Karpas-422 (cell line): ENCODE measurements around the gene MGAT2. TPM values are rescaled to one million over a fixed set of nuclear protein-coding genes. Genes with fewer than 3 reads are reported as not detected.
"Not testable (repeated sequence)": the region's sequence is repeated elsewhere in the genome, so short reads cannot be mapped to it uniquely, and the experiment has no call there.

Source experiments
- DNase-seq: peaks from one replicate; pipeline ENCODE4 v3.0.0-alpha.2; 2015
- H2AFZ ChIP-seq: fragments of 200-600 bp; sonication (generic); 2 replicates; pipeline ENCODE4 v1.6.1; 2014; ENCODE audit warnings: antibody characterized with exemption, low read length, mixed read lengths
- H3K27ac ChIP-seq: fragments of 200-600 bp; sonication (generic); 2 replicates; pipeline ENCODE4 v1.5.1; 2014; ENCODE audit warnings: mild to moderate bottlenecking, low read length, moderate library complexity
- H3K27me3 ChIP-seq: fragments of 200-600 bp; sonication (generic); 2 replicates; pipeline ENCODE4 v1.6.1; 2014; ENCODE audit warnings: low read length, mixed read lengths
- H3K36me3 ChIP-seq: fragments of 200-600 bp; sonication (generic); 2 replicates; pipeline ENCODE4 v1.6.1; 2014; ENCODE audit warnings: low read length, mixed read lengths; ENCODE audit not compliant: insufficient read depth
- H3K4me1 ChIP-seq: fragments of 200-600 bp; sonication (generic); 2 replicates; pipeline ENCODE4 v1.6.1; 2014; ENCODE audit warnings: mild to moderate bottlenecking, low read length, mixed read lengths
- H3K4me2 ChIP-seq: fragments of 200-600 bp; sonication (generic); 2 replicates; pipeline ENCODE4 v1.6.1; 2014; ENCODE audit warnings: low read length, low read depth, mild to moderate bottlenecking; ENCODE audit not compliant: poor library complexity, severe bottlenecking
- H3K4me3 ChIP-seq: fragments of 200-600 bp; sonication (generic); 2 replicates; pipeline ENCODE4 v1.5.1; 2014; ENCODE audit warnings: mild to moderate bottlenecking, antibody characterized with exemption, low read length, mixed read lengths
- H3K79me2 ChIP-seq: fragments of 200-600 bp; sonication (generic); 2 replicates; pipeline ENCODE4 v1.6.1; 2014; ENCODE audit warnings: mild to moderate bottlenecking, low read length, mixed read lengths
- H3K9ac ChIP-seq: fragments of 200-600 bp; sonication (generic); 2 replicates; pipeline ENCODE4 v1.6.0; 2014; ENCODE audit warnings: low read length
- H3K9me2 ChIP-seq: fragments of 200-600 bp; sonication (generic), shearing (Covaris generic); replicated peaks from 2 replicates; pipeline ENCODE4 v1.6.0; 2014; ENCODE audit warnings: mild to moderate bottlenecking, low read length, moderate library complexity; ENCODE audit not compliant: insufficient read depth
- H3K9me3 ChIP-seq: fragments of 300-700, 200-600 bp; sonication (generic); 2 replicates; pipeline ENCODE4 v1.6.1; 2014; ENCODE audit warnings: low read length, mixed read lengths
- H4K20me1 ChIP-seq: fragments of 200-600 bp; sonication (generic); 2 replicates; pipeline ENCODE4 v1.6.1; 2014; ENCODE audit warnings: mild to moderate bottlenecking, antibody characterized with exemption, low read length, low read depth; ENCODE audit not compliant: insufficient read depth
- total RNA-seq: library from RNA; depleted of rRNA; stranded (reverse); fragments of >200 nt; shearing (Covaris generic); gene quantifications from 2 replicates; pipeline ENCODE4 v1.2.3, GENCODE V29; 2014; ENCODE audit warnings: low replicate concordance

Gene MGAT2
- total RNA-seq, 1 experiment from 2014 or later = 74.0 TPM

GRCh38 chr14:49619273-49619672 lies 1.3 kb upstream of the MGAT2 start:
- Histone ChIP-seq H3K4me3 (peak overlapping the region; percentile 95), H3K9ac (peak overlapping the region; percentile 95), H3K79me2 (peaks cover 77% of the 10 kb centered on the region), H3K36me3 (peaks cover 44% of the 10 kb centered on the region), H3K4me1 (peaks cover 60% of the 10 kb centered on the region), H4K20me1 (peaks cover 43% of the 10 kb centered on the region), H3K27ac (peak overlapping the region; percentile 90), H3K4me2 (peak overlapping the region; percentile 96)
- not testable (repeated sequence) for H2AFZ ChIP-seq, H3K27me3 ChIP-seq, H3K9me3 ChIP-seq, DNase-seq, H3K9me2 ChIP-seq

GRCh38 chr14:49619730-49620129 lies 869 bp upstream of the MGAT2 start:
- H3K4me2 ChIP-seq = peak overlapping the region; percentile 96
- peak overlapping the region; percentile 90 for H3K27ac ChIP-seq
- no peaks in the 10 kb centered on the region for H3K9me3 ChIP-seq
- no peak for DNase-seq
- H3K9ac ChIP-seq = peak overlapping the region; percentile 95
- H2AFZ ChIP-seq = no peak overlapping the region
- H4K20me1 ChIP-seq = peaks cover 43% of the 10 kb centered on the region
- H3K4me1 ChIP-seq = peaks cover 62% of the 10 kb centered on the region
- H3K79me2 ChIP-seq = peaks cover 79% of the 10 kb centered on the region
- peaks cover 43% of the 10 kb centered on the region for H3K36me3 ChIP-seq
- H3K4me3 ChIP-seq = peak overlapping the region; percentile 95
- no peaks in the 10 kb centered on the region for H3K9me2 ChIP-seq
- H3K27me3 ChIP-seq = no peaks in the 10 kb centered on the region

- Histone ChIP-seq H3K79me2 (peaks cover 87% of the 10 kb centered on the region), H3K9me2 (no peaks in the 10 kb centered on the region), H3K27ac (peak overlapping the region; percentile 90), H2AFZ (peak overlapping the region; percentile 73; the same call in 1 of the 2 replicates), H3K4me3 (peak overlapping the region; percentile 95), H3K4me2 (peak overlapping the region; percentile 96), H4K20me1 (peaks cover 43% of the 10 kb centered on the region), H3K4me1 (peaks cover 65% of the 10 kb centered on the region), H3K9ac (peak overlapping the region; percentile 95), H3K36me3 (peaks cover 46% of the 10 kb centered on the region), H3K27me3 (no peaks in the 10 kb centered on the region), H3K9me3 (no peaks in the 10 kb centered on the region)
- DNase-seq = peak; percentile 96
Observed at GRCh38 chr14:49621114-49621881, 699 bp downstream of the MGAT2 start.

- Histone ChIP-seq H3K79me2 (peaks cover 91% of the 10 kb centered on the region), H3K27ac (peak overlapping the region; percentile 90), H3K9me2 (no peaks in the 10 kb centered on the region), H3K4me3 (peak overlapping the region; percentile 95), H4K20me1 (peaks cover 43% of the 10 kb centered on the region), H3K4me1 (peaks cover 62% of the 10 kb centered on the region), H3K27me3 (no peaks in the 10 kb centered on the region), H3K9ac (peak overlapping the region; percentile 95), H3K4me2 (peak overlapping the region; percentile 96), H3K9me3 (no peaks in the 10 kb centered on the region), H3K36me3 (peaks cover 49% of the 10 kb centered on the region), H2AFZ (no peak overlapping the region)
- no peak for DNase-seq
Observed at GRCh38 chr14:49622022-49622607, 1.5 kb downstream of the MGAT2 start.

GRCh38 chr14:49623387-49623786 lies 2.8 kb downstream of the MGAT2 start:
- Histone ChIP-seq H3K9me3 (no peaks in the 10 kb centered on the region), H3K27ac (peak overlapping the region; percentile 90), H3K4me1 (peaks cover 54% of the 10 kb centered on the region), H3K4me3 (peak overlapping the region; percentile 95), H3K9me2 (no peaks in the 10 kb centered on the region), H4K20me1 (peaks cover 38% of the 10 kb centered on the region), H3K27me3 (no peaks in the 10 kb centered on the region), H3K4me2 (peak overlapping the region; percentile 96), H3K36me3 (peaks cover 42% of the 10 kb centered on the region), H2AFZ (no peak overlapping the region), H3K9ac (peak overlapping the region; percentile 95), H3K79me2 (peaks cover 93% of the 10 kb centered on the region)
- DNase-seq = no peak

GRCh38 chr14:49623941-49624839 lies 3.6 kb downstream of the MGAT2 start:
- peak overlapping the region; percentile 95; the same call in 1 of the 2 replicates for H3K9ac ChIP-seq
- H3K27me3 ChIP-seq = no peaks in the 10 kb centered on the region
- no peak overlapping the region for H2AFZ ChIP-seq
- H3K4me1 ChIP-seq = peaks cover 54% of the 10 kb centered on the region
- peak overlapping the region; percentile 96 for H3K4me2 ChIP-seq
- peaks cover 35% of the 10 kb centered on the region for H4K20me1 ChIP-seq
- H3K4me3 ChIP-seq = peak overlapping the region; percentile 95
- peaks cover 93% of the 10 kb centered on the region for H3K79me2 ChIP-seq
- no peak for DNase-seq
- peak overlapping the region; percentile 90 for H3K27ac ChIP-seq
- H3K9me2 ChIP-seq = no peaks in the 10 kb centered on the region
- peaks cover 35% of the 10 kb centered on the region for H3K36me3 ChIP-seq
- H3K9me3 ChIP-seq = no peaks in the 10 kb centered on the region

- Histone ChIP-seq H3K27me3 (no peaks in the 10 kb centered on the region), H3K4me2 (peak overlapping the region; percentile 95), H3K4me3 (peak overlapping the region; percentile 88), H3K79me2 (peaks cover 96% of the 10 kb centered on the region), H3K9me3 (no peaks in the 10 kb centered on the region), H3K27ac (peak overlapping the region; percentile 90), H2AFZ (peak overlapping the region; percentile 52; the same call in 1 of the 2 replicates), H3K9ac (peak overlapping the region; percentile 97), H3K9me2 (no peaks in the 10 kb centered on the region), H3K4me1 (peaks cover 46% of the 10 kb centered on the region), H4K20me1 (peaks cover 26% of the 10 kb centered on the region), H3K36me3 (peaks cover 36% of the 10 kb centered on the region)
- DNase-seq = peak; percentile 98
Observed at GRCh38 chr14:49633640-49634546, 13.3 kb downstream of the MGAT2 start.
